RWPE2 (cell line): Measurements from ENCODE around the gene SYNE1.

ENCODE experiments used
- ATAC-seq: fragments of 200-7000 bp; cut with Tn5 transposase; 3 replicates; pipeline ENCODE4 v1.9.1; 2021; ENCODE audit warnings: low read depth
- DNase-seq: peaks from one replicate; pipeline ENCODE4 v3.0.0-alpha.2; 2020; ENCODE audit warnings: low spot score
- H3K27ac ChIP-seq: fragments of 450-650 bp; 2 replicates; pipeline ENCODE4 v1.5.1; 2017; ENCODE audit warnings: mild to moderate bottlenecking; ENCODE audit not compliant: poor library complexity, severe bottlenecking
- H3K27me3 ChIP-seq: fragments of 250-450 bp; sonication (Bioruptor Pico); 2 replicates; pipeline ENCODE4 v1.5.1; 2021; ENCODE audit warnings: mild to moderate bottlenecking, moderate library complexity; ENCODE audit not compliant: insufficient read depth, poor library complexity, severe bottlenecking
- H3K36me3 ChIP-seq: fragments of 250-450 bp; sonication (Bioruptor Pico); 2 replicates; pipeline ENCODE4 v1.5.1; 2020; ENCODE audit warnings: low read depth, mild to moderate bottlenecking, moderate library complexity
- H3K4me1 ChIP-seq: fragments of 250-450 bp; sonication (Bioruptor Pico); 2 replicates; pipeline ENCODE4 v1.5.1; 2021; ENCODE audit warnings: mild to moderate bottlenecking, moderate library complexity; ENCODE audit not compliant: insufficient read depth, poor library complexity, severe bottlenecking
- H3K4me3 ChIP-seq: fragments of 250-450 bp; sonication (Bioruptor Pico); 2 replicates; pipeline ENCODE4 v1.5.1; 2021; ENCODE audit warnings: mild to moderate bottlenecking, moderate library complexity; ENCODE audit not compliant: severe bottlenecking
- H3K9me3 ChIP-seq: fragments of 250-450 bp; sonication (Bioruptor Pico); 2 replicates; pipeline ENCODE4 v1.5.1; 2021; ENCODE audit warnings: mild to moderate bottlenecking, moderate library complexity; ENCODE audit not compliant: severe bottlenecking
- CTCF ChIP-seq: fragments of 450-650 bp; IDR thresholded peaks from one replicate; pipeline ENCODE4 v1.5.1; 2017; ENCODE audit warnings: mild to moderate bottlenecking, moderate library complexity; ENCODE audit not compliant: poor library complexity, severe bottlenecking

Gene SYNE1

GRCh38 chr6:152184573-152184916, 452.6 kb downstream of the SYNE1 start:
- no peak for ATAC-seq
- no peaks in the 10 kb centered on the region for H3K36me3 ChIP-seq

DNA sequence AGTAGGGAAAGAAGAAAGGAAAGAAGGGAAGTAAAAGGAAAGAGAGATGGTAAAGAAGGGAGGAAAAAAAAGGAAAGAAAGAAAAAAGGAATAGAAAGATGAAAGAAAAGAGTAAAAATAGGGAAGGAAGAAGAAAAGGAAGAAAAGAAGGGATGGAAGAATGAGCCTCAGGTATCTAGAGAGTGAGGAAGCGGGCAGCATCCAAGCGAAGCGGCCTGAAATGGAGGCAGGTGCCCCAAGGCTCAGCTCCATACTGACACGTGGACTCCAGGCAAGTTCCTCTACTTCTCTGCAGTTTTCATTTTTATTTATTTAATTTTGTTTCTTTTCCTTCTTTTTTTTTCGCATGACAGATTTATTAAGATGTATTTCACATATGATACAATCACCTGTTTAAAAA, 456.6 kb downstream of the SYNE1 start:
- no peaks in the 10 kb centered on the region for H3K36me3 ChIP-seq

More at GRCh38 chr6:152184573-152184916, 452.6 kb downstream of the SYNE1 start:
- no peak overlapping the region for H3K27ac ChIP-seq
- H3K27me3 ChIP-seq: no peaks in the 10 kb centered on the region
- H3K9me3 ChIP-seq: no peaks in the 10 kb centered on the region
- no peak overlapping the region for H3K4me3 ChIP-seq
- TF ChIP-seq CTCF: no peak
- no peak for DNase-seq
- H3K4me1 ChIP-seq: no peaks in the 10 kb centered on the region

DNA sequence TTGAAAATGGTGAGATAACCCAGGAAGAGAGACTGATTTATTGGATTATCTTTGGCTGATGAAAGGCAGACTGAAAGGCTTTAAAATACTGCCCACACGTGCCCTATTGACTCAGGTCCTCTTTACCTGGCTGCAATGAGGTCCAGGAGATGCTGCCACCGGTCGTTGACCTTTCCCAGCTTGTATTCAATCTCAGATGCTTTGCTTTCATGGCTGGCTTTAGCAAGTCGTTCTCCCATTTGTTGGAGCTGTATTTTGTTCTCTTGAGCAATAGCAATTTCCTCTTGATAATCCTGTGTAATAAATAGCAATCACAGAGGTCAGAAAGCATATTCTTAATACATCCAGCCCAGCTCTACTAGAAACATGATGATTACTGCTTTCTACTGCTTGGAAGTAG, 460.9 kb downstream of the SYNE1 start:
- H3K27me3 ChIP-seq: no peaks in the 10 kb centered on the region
- no peaks in the 10 kb centered on the region for H3K4me1 ChIP-seq
- no peaks in the 10 kb centered on the region for H3K9me3 ChIP-seq
- H3K36me3 ChIP-seq: no peaks in the 10 kb centered on the region
- no peak overlapping the region for H3K4me3 ChIP-seq
- no peak for TF ChIP-seq CTCF
- DNase-seq (no peak), ATAC-seq (no peak)
- no peak overlapping the region for H3K27ac ChIP-seq

More for the DNA sequence above, 456.6 kb downstream of the SYNE1 start:
- Histone ChIP-seq H3K4me3 (no peak overlapping the region), H3K4me1 (no peaks in the 10 kb centered on the region), H3K27ac (no peak overlapping the region), H3K27me3 (no peaks in the 10 kb centered on the region), H3K9me3 (no peaks in the 10 kb centered on the region)
- ATAC-seq: no peak
- no peak for TF ChIP-seq CTCF
- DNase-seq: no peak

DNA sequence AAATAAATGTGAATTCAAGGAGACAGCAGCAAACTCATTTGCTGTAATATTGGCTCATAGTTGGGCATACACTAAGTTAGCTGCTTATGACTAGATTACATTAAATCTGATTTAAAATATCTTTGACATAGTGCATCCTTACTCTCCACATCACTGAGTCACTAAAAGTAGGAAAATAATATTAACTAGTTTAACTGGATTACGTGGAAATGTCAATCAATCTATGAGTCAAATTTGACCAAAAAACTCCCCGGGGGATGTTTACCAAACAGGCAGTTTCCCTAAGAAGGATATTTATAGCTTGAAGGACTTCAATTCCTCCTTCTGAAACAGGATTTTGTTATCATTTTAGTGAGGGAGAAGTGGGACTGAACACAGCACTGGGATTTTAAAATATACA, 463.2 kb downstream of the SYNE1 start:
- ATAC-seq (no peak), DNase-seq (no peak)
- Histone ChIP-seq H3K4me1 (no peaks in the 10 kb centered on the region), H3K36me3 (no peaks in the 10 kb centered on the region), H3K9me3 (no peaks in the 10 kb centered on the region), H3K4me3 (no peak overlapping the region), H3K27me3 (no peaks in the 10 kb centered on the region), H3K27ac (no peak overlapping the region)
- no peak for TF ChIP-seq CTCF

DNA sequence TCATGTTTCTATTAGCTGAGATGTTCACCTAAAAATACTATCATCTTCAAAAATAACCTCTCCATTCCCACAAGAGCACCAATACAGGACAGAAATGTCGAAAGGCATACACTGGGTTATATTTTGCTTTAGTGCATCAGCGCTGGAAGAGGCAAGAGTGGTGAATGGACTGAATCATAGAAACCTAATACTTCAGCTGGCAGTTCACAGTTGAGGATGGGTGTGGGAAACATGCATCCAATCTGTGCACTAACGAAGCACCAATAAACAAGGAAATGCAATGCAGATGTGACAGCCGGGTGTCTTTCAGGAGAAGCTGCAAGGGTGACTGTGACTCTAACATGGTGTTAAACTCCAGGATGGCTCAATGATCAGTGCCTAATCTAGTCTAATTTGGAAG, 463.8 kb downstream of the SYNE1 start:
- no peak for ATAC-seq

More for the DNA sequence above, 463.8 kb downstream of the SYNE1 start:
- Histone ChIP-seq H3K27me3 (no peaks in the 10 kb centered on the region), H3K4me1 (no peaks in the 10 kb centered on the region), H3K27ac (no peak overlapping the region), H3K36me3 (no peaks in the 10 kb centered on the region), H3K9me3 (no peaks in the 10 kb centered on the region), H3K4me3 (no peak overlapping the region)
- TF ChIP-seq CTCF: no peak
- DNase-seq: no peak
